ENCODE results near the gene NACC2.

DNA sequence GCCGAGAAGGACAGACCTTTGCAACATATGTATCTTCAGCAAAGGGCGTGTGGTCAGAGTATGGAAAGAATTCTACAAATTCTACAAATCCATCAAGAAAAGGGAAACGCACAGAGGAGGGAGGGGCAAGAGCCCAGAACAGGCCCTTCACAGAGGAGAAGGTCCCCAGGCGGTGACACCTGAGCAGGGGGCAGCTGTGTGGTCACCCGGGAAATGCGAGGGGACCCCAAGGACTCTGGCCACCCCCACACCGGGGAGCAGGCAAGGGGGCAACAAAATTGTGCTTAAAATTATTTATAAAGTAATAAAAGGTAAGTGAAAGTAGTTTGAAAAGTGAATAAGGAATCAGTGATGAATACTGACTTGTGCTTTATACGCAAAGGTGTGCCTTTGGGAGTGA lies 17.6 kb downstream of the NACC2 start:
- TF ChIP-seq JUN (IDR thresholded peaks at IDR 0.05; ENCODE audit: borderline replicate concordance, insufficient read depth, insufficient read length, low read depth) (no peak), POLR2A (IDR thresholded peaks at IDR 0.05; ENCODE audit: low read depth, low read length) (no peak), EZH2 (IDR thresholded peaks at IDR 0.05; ENCODE audit: borderline replicate concordance, low read depth, low read length, severe bottlenecking) (no peak)
- TF ChIP-seq, protein P1, sequence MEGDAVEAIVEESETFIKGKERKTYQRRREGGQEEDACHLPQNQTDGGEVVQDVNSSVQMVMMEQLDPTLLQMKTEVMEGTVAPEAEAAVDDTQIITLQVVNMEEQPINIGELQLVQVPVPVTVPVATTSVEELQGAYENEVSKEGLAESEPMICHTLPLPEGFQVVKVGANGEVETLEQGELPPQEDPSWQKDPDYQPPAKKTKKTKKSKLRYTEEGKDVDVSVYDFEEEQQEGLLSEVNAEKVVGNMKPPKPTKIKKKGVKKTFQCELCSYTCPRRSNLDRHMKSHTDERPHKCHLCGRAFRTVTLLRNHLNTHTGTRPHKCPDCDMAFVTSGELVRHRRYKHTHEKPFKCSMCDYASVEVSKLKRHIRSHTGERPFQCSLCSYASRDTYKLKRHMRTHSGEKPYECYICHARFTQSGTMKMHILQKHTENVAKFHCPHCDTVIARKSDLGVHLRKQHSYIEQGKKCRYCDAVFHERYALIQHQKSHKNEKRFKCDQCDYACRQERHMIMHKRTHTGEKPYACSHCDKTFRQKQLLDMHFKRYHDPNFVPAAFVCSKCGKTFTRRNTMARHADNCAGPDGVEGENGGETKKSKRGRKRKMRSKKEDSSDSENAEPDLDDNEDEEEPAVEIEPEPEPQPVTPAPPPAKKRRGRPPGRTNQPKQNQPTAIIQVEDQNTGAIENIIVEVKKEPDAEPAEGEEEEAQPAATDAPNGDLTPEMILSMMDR (IDR thresholded peaks at IDR 0.05; ENCODE audit: extremely low read depth in 1 of 2, insufficient read depth in 1 of 2, low read depth in 1 of 2, low read length in 2 of 2) = no peak
- TF ChIP-seq, protein P2, sequence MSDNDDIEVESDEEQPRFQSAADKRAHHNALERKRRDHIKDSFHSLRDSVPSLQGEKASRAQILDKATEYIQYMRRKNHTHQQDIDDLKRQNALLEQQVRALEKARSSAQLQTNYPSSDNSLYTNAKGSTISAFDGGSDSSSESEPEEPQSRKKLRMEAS (IDR thresholded peaks at IDR 0.05; ENCODE audit: insufficient read depth, insufficient read length) = no peak
